OCI-LY7 (cell line): Measurements from ENCODE around the gene LARGE1.

Experiments used
- CTCF ChIP-seq: fragments of 200-600 bp; sonication (generic); conservative IDR thresholded peaks from 2 replicates; pipeline ENCODE4 v1.5.1; 2014; ENCODE audit warnings: mild to moderate bottlenecking, antibody characterized with exemption, low read length, moderate library complexity, mixed read lengths
- EZH2phosphoT487 ChIP-seq: fragments of 200-600 bp; sonication (generic); IDR thresholded peaks from 2 replicates; pipeline ENCODE4 v1.6.1; 2018; ENCODE audit warnings: low read depth, borderline replicate concordance, mild to moderate bottlenecking, mixed run types, antibody characterized with exemption, low read length, moderate library complexity, mixed read lengths

- no peak for TF ChIP-seq CTCF
- TF ChIP-seq EZH2phosphoT487: no peak
Observed at GRCh38 chr22:33542722-33543121, 377.6 kb downstream of the LARGE1 start.
